Measurements from ENCODE around the gene EPHA3. TPM values are rescaled to one million over a fixed set of nuclear protein-coding genes. Genes with fewer than 3 reads are reported as not detected.

Gene EPHA3
- total and polyA plus RNA-seq, 2 donors (not counting 3 experiments of a cell fraction or from before 2014, with no cell fraction given): not detected

DNA sequence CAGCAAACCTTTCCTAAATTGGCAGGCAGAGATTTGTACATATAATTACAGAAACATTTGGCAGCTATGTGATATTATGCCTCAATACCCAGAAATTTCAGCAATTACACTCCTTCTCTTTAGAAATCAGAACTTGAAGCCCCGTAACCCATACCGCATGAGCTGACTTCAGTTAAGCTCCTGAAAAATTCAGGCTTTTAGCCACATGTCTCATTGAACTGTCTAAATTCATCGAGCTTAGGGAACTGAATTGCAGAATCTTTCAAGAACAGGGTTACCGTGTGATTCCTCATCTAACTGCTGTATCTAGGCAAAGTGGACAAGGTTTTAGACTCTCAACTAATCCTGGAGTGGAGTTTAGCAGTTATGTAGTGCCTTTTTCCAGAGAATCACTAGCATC lies 333.0 kb downstream of the EPHA3 start:
- Histone ChIP-seq H3K9me1 (replicated peaks; ENCODE audit: control insufficient read depth, extremely low read depth, insufficient read depth, low read length) (no peaks in the 10 kb centered on the region), H3K9me3 (replicated peaks; ENCODE audit: control insufficient read depth, insufficient read depth, low read length) (peaks cover 2% of the 10 kb centered on the region), H3K4me2 (ENCODE audit: insufficient read depth, low read length) (no peak overlapping the region), H3K27me3 (ENCODE audit: control insufficient read depth in 2 of 2, insufficient read depth in 2 of 2, low read length in 2 of 2) (no peaks in the 10 kb centered on the region), H3K79me2 (ENCODE audit: control insufficient read depth, insufficient read depth, low read length) (no peaks in the 10 kb centered on the region), H3K4me3 (replicated peaks in 1 of 3; ENCODE audit: insufficient read depth in 1 of 3, low read depth in 1 of 3, low read length in 3 of 3) (no peak overlapping the region), H2AFZ (ENCODE audit: low read depth, low read length) (no peak overlapping the region), H3K36me3 (ENCODE audit: control insufficient read depth in 2 of 2, extremely low read depth in 1 of 2, insufficient read depth in 2 of 2, low read length in 2 of 2) (no peaks in the 10 kb centered on the region), H3K4me1 (ENCODE audit: control insufficient read depth, extremely low read depth, insufficient read depth, low read length) (no peaks in the 10 kb centered on the region), H3K27ac (ENCODE audit: insufficient read depth, low read depth, low read length) (no peak overlapping the region), H3K9ac (replicated peaks; ENCODE audit: extremely low read depth, insufficient read depth, low read length) (no peak overlapping the region), H4K20me1 (replicated peaks; ENCODE audit: control insufficient read depth, extremely low read depth, insufficient read depth, low read length) (no peaks in the 10 kb centered on the region)
- BruUV-seq (replicated peaks): no TSS peak
- TF ChIP-seq GATA2 (IDR thresholded peaks at IDR 0.05; ENCODE audit: insufficient read depth, insufficient read length, low read depth, low read length): no peak
- no peak for TF ChIP-seq JUN (IDR thresholded peaks at IDR 0.05; ENCODE audit: borderline replicate concordance, insufficient read depth, insufficient read length, low read depth)
- TF ChIP-seq, protein P1, sequence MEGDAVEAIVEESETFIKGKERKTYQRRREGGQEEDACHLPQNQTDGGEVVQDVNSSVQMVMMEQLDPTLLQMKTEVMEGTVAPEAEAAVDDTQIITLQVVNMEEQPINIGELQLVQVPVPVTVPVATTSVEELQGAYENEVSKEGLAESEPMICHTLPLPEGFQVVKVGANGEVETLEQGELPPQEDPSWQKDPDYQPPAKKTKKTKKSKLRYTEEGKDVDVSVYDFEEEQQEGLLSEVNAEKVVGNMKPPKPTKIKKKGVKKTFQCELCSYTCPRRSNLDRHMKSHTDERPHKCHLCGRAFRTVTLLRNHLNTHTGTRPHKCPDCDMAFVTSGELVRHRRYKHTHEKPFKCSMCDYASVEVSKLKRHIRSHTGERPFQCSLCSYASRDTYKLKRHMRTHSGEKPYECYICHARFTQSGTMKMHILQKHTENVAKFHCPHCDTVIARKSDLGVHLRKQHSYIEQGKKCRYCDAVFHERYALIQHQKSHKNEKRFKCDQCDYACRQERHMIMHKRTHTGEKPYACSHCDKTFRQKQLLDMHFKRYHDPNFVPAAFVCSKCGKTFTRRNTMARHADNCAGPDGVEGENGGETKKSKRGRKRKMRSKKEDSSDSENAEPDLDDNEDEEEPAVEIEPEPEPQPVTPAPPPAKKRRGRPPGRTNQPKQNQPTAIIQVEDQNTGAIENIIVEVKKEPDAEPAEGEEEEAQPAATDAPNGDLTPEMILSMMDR (IDR thresholded peaks at IDR 0.05; ENCODE audit: extremely low read depth in 1 of 2, insufficient read depth in 1 of 2, low read depth in 1 of 2, low read length in 2 of 2): no peak
- DNase-seq (ENCODE audit: low read depth, low spot score): no peak
- ChIA-PET POLR2A (no interaction called here), CTCF (no interaction called here)
- dilution Hi-C loops (cut with MboI; ENCODE audit: extremely low pct_ligation_motif_present, low sequenced_read_pairs) (no loop called here), intact Hi-C loops (cut with micrococcal nuclease) (no loop called here)
- FAIRE-seq: no peak

GRCh38 chr3:89441141-89441540 lies 333.7 kb downstream of the EPHA3 start:
- intact Hi-C loops (cut with micrococcal nuclease) (no loop called here), dilution Hi-C loops (cut with MboI; ENCODE audit: extremely low pct_ligation_motif_present, low sequenced_read_pairs) (no loop called here)
- TF ChIP-seq POLR2AphosphoS5 (IDR thresholded peaks at IDR 0.05; ENCODE audit: insufficient read depth, low read depth, low read length): no peak
- TF ChIP-seq, protein P2, sequence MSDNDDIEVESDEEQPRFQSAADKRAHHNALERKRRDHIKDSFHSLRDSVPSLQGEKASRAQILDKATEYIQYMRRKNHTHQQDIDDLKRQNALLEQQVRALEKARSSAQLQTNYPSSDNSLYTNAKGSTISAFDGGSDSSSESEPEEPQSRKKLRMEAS (IDR thresholded peaks at IDR 0.05; ENCODE audit: insufficient read depth, insufficient read length): no peak
- TF ChIP-seq FOS (IDR thresholded peaks at IDR 0.05; ENCODE audit: borderline replicate concordance, insufficient read depth, low read length): no peak
- TF ChIP-seq JUN (IDR thresholded peaks at IDR 0.05; ENCODE audit: borderline replicate concordance, insufficient read depth, insufficient read length, low read depth): no peak
- TF ChIP-seq, protein P1 (IDR thresholded peaks at IDR 0.05; ENCODE audit: extremely low read depth in 1 of 2, insufficient read depth in 1 of 2, low read depth in 1 of 2, low read length in 2 of 2): no peak
- TF ChIP-seq MYC (IDR thresholded peaks at IDR 0.05; ENCODE audit: low read depth, low read length): no peak
- no TSS peak for BruUV-seq (replicated peaks)
- POLR2A ChIA-PET: no interaction called here
- H2AFZ ChIP-seq (ENCODE audit: low read depth, low read length): no peak overlapping the region
- CTCF ChIA-PET: no interaction called here
- no peak for FAIRE-seq
- H3K9ac ChIP-seq (replicated peaks; ENCODE audit: extremely low read depth, insufficient read depth, low read length): no peak overlapping the region
- H3K4me3 ChIP-seq (replicated peaks in 1 of 3; ENCODE audit: insufficient read depth in 1 of 3, low read depth in 1 of 3, low read length in 3 of 3): no peak overlapping the region
- no peak for DNase-seq (ENCODE audit: low read depth, low spot score)
- no peaks in the 10 kb centered on the region for H3K9me1 ChIP-seq (replicated peaks; ENCODE audit: control insufficient read depth, extremely low read depth, insufficient read depth, low read length)
- H4K20me1 ChIP-seq (replicated peaks; ENCODE audit: control insufficient read depth, extremely low read depth, insufficient read depth, low read length): no peaks in the 10 kb centered on the region
- peaks cover 2% of the 10 kb centered on the region for H3K9me3 ChIP-seq (replicated peaks; ENCODE audit: control insufficient read depth, insufficient read depth, low read length)
- H3K36me3 ChIP-seq (ENCODE audit: control insufficient read depth in 2 of 2, extremely low read depth in 1 of 2, insufficient read depth in 2 of 2, low read length in 2 of 2): no peaks in the 10 kb centered on the region
- H3K4me2 ChIP-seq (ENCODE audit: insufficient read depth, low read length): no peak overlapping the region
- no peaks in the 10 kb centered on the region for H3K27me3 ChIP-seq (ENCODE audit: control insufficient read depth in 2 of 2, insufficient read depth in 2 of 2, low read length in 2 of 2)
- H3K4me1 ChIP-seq (ENCODE audit: control insufficient read depth, extremely low read depth, insufficient read depth, low read length): no peaks in the 10 kb centered on the region
- H3K27ac ChIP-seq (ENCODE audit: insufficient read depth, low read depth, low read length): no peak overlapping the region
- H3K79me2 ChIP-seq (ENCODE audit: control insufficient read depth, insufficient read depth, low read length): no peaks in the 10 kb centered on the region
